HepG2 (cell line): Measurements from ENCODE around the gene CUL2. TPM values are rescaled to one million over a fixed set of nuclear protein-coding genes. Genes with fewer than 3 reads are reported as not detected.

Experiments used
- BCL6 ChIP-seq: IDR thresholded peaks from 2 replicates; pipeline ENCODE4 v1.6.1; 2016; ENCODE audit warnings: missing genetic modification reagents, missing compliant biosample characterization
- ETV5 ChIP-seq: IDR thresholded peaks from 2 replicates; pipeline ENCODE4 v1.6.1; 2018; ENCODE audit warnings: missing biosample characterization, missing genetic modification reagents, inconsistent platforms, borderline replicate concordance
- FIP1L1 ChIP-seq: fragments of 200-400 bp; formaldehyde crosslinking; IDR thresholded peaks from 2 replicates; pipeline ENCODE4 v1.6.1; 2018; ENCODE audit warnings: low read depth, mild to moderate bottlenecking, low read length, moderate library complexity, borderline replicate concordance; ENCODE audit not compliant: insufficient read depth
- FOXA1 ChIP-seq, 2 experiments: fragments of 450-650 bp in 1 of 2; sonication (generic) in 1 of 2; formaldehyde crosslinking in 1 of 2; IDR thresholded peaks; 2 replicates each; pipeline versions ENCODE4 v1.4.0 to v1.6.1; 2016 to 2020; ENCODE audit warnings: missing genetic modification reagents in 1 of 2
- GPN1 ChIP-seq: sonication (generic); formaldehyde crosslinking; IDR thresholded peaks from 2 replicates; pipeline ENCODE4 v1.5.1; 2020; ENCODE audit warnings: missing genetic modification reagents, borderline replicate concordance
- HHEX ChIP-seq: IDR thresholded peaks from 2 replicates; pipeline ENCODE4 v1.6.1; 2016; ENCODE audit warnings: control low read depth
- HMG20A ChIP-seq: IDR thresholded peaks from 2 replicates; pipeline ENCODE4 v1.6.1; 2016; ENCODE audit warnings: borderline replicate concordance
- KDM5A ChIP-seq: fragments of 200-600 bp; sonication (generic); IDR thresholded peaks from 2 replicates; pipeline ENCODE4 v1.7.0; 2018; ENCODE audit warnings: antibody characterized with exemption, mild to moderate bottlenecking, low read length, borderline replicate concordance
- KDM5B ChIP-seq: sonication (generic); formaldehyde crosslinking; IDR thresholded peaks from 2 replicates; pipeline ENCODE4 v1.4.0; 2020; ENCODE audit warnings: missing genetic modification reagents, mild to moderate bottlenecking, borderline replicate concordance
- NFYB ChIP-seq: sonication (generic); formaldehyde crosslinking; IDR thresholded peaks from 2 replicates; pipeline ENCODE4 v1.4.0; 2020; ENCODE audit warnings: missing genetic modification reagents
- NRL ChIP-seq: sonication (generic); formaldehyde crosslinking; IDR thresholded peaks from 2 replicates; pipeline ENCODE4 v1.5.0; 2020; ENCODE audit warnings: missing genetic modification reagents, mild to moderate bottlenecking, moderate library complexity, borderline replicate concordance
- RAD51 ChIP-seq: fragments of 450-650 bp; IDR thresholded peaks from 2 replicates; pipeline ENCODE4 v1.6.1; 2016; ENCODE audit warnings: borderline replicate concordance
- TBL1XR1 ChIP-seq: fragments of 150-350 bp; IDR thresholded peaks from 2 replicates; pipeline ENCODE4 v1.6.1; 2014; ENCODE audit warnings: borderline replicate concordance, low read length; ENCODE audit not compliant: partially characterized antibody
- YEATS2 ChIP-seq: sonication (generic); formaldehyde crosslinking; IDR thresholded peaks from 2 replicates; pipeline ENCODE4 v1.4.0; 2020; ENCODE audit warnings: missing genetic modification reagents, borderline replicate concordance
- ZBTB42 ChIP-seq: sonication (generic); formaldehyde crosslinking; IDR thresholded peaks from 2 replicates; pipeline ENCODE4 v1.5.0; 2020; ENCODE audit warnings: mild to moderate bottlenecking, missing genetic modification reagents
- ZFP36L2 ChIP-seq: sonication (generic); formaldehyde crosslinking; IDR thresholded peaks from 2 replicates; pipeline ENCODE4 v1.4.0; 2020; ENCODE audit warnings: missing genetic modification reagents
- ZFP41 ChIP-seq: sonication (generic); formaldehyde crosslinking; IDR thresholded peaks from 2 replicates; pipeline ENCODE4 v1.4.0; 2020; ENCODE audit warnings: mild to moderate bottlenecking, missing genetic modification reagents, borderline replicate concordance
- ZNF20 ChIP-seq: sonication (generic); formaldehyde crosslinking; IDR thresholded peaks from 2 replicates; pipeline ENCODE4 v1.4.0; 2020; ENCODE audit warnings: mild to moderate bottlenecking, moderate library complexity, missing genetic modification reagents
- ZNF260 ChIP-seq: sonication (generic); formaldehyde crosslinking; IDR thresholded peaks from 2 replicates; pipeline ENCODE4 v1.4.0; 2020; ENCODE audit warnings: missing genetic modification reagents, low read depth, mild to moderate bottlenecking, borderline replicate concordance
- ZNF564 ChIP-seq: sonication (generic); formaldehyde crosslinking; IDR thresholded peaks from 2 replicates; pipeline ENCODE4 v1.8.1; 2023; ENCODE audit warnings: mild to moderate bottlenecking, missing genetic modification reagents
- ZNF619 ChIP-seq: sonication (generic); formaldehyde crosslinking; IDR thresholded peaks from 2 replicates; pipeline ENCODE4 v1.4.0; 2020; ENCODE audit warnings: mild to moderate bottlenecking, missing genetic modification reagents
- ZNF672 ChIP-seq: sonication (generic); formaldehyde crosslinking; IDR thresholded peaks from 2 replicates; pipeline ENCODE4 v1.8.1; 2022; ENCODE audit warnings: missing genetic modification reagents
- ZNF775 ChIP-seq: sonication (generic); formaldehyde crosslinking; IDR thresholded peaks from 2 replicates; pipeline ENCODE4 v1.4.0; 2020; ENCODE audit warnings: missing genetic modification reagents, mild to moderate bottlenecking, moderate library complexity, borderline replicate concordance
- ZSCAN9 ChIP-seq: IDR thresholded peaks from 2 replicates; pipeline ENCODE4 v1.6.1; 2016; ENCODE audit warnings: borderline replicate concordance
- polyA plus RNA-seq, 8 experiments: library from polyadenylated mRNA; depleted of rRNA in 3 of 8; stranded (reverse) in 7 of 8; unstranded in 1 of 8; fragments of >200 nt; fragmentation: Illumina TruSeq in 4 of 8; extraction: Trizol in 4 of 8; gene quantifications; 2 replicates each; pipeline versions ENCODE4 v1.2.1 to v1.2.3, GENCODE V29; 2011 to 2016; ENCODE audit warnings: low read depth in 4 of 8, missing spikeins in 1 of 8, mixed read lengths in 1 of 8; ENCODE audit not compliant: insufficient read depth in 1 of 8
- total RNA-seq, 5 experiments: library from RNA; depleted of rRNA; stranded (reverse); fragments of >200 nt; fragmentation: Illumina TruSeq; extraction: Trizol; gene quantifications; 2 replicates each; pipeline ENCODE4 v1.2.3, GENCODE V29; 2016; ENCODE audit warnings: low read depth in 1 of 5
- TF ChIP-seq, protein P1 (sequence below): fragments of 450-650 bp; IDR thresholded peaks from 2 replicates; pipeline ENCODE4 v1.6.1; 2017
- TF ChIP-seq, protein P2 (sequence below): sonication (generic); formaldehyde crosslinking; IDR thresholded peaks from 2 replicates; pipeline ENCODE4 v1.8.1; 2023; ENCODE audit warnings: mild to moderate bottlenecking, missing genetic modification reagents
- TF ChIP-seq, protein P3 (sequence below): sonication (generic); IDR thresholded peaks from 2 replicates; pipeline ENCODE4 v1.6.1; 2016; ENCODE audit warnings: low read depth, borderline replicate concordance

CUL2 gene
- total and polyA plus RNA-seq, 2 of the 13 experiments (the other 11 are each of a cell fraction or from before 2014, with no cell fraction given): 9.6 to 33.1 TPM

DNA sequence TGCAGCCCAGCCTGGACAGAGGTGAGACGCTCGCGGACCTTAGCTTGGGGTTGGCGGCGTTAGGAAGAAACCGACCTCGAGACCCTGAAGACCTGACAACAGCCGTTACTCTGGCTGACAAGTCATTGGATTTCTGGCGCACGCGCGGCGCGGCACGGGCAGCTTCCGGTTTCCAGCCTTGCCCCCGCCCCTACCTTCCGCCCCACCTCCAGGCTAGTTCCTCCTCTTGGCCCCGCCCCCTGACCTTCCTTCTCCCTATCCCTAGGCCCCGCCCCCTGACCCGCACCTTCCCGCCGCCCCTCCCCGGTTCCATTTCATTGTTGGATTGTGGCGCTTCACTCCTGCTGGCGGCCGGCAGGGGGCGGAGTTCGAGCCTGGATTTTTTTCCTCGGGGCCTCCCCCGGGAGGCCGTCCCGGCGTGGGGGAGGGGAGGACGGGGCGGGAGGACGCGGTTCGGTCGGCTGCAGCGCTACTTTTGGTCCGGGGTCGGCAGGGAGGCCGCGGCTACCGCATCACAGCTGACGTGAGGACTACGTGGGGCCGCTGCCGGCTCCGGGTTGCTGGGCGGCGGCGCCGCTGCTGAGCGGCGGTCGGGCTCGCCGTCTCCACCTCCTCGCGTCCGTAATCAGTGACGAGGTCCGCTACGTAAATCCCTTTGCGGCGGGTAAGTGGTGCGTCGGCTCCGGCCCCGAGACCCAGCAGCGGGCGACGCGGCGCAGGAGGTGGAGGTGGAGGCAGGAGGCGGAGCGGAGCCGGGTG is 36.6 kb upstream of the CUL2 start, which contains the start of gene CREM (continued):
- TF ChIP-seq ZNF672: no peak
- TF ChIP-seq HMG20A (CRISPR knock-in tag): peak; percentile 40; the same call in 1 of the 2 replicates
- TF ChIP-seq ZNF775: no peak
- TF ChIP-seq ZNF20: 0 out of 2 replicates have a peak, but pooled peaks have one; percentile 53
- TF ChIP-seq GPN1 (CRISPR knock-in tag): no peak
- TF ChIP-seq KDM5B: peak; percentile 74
- no peak for TF ChIP-seq FIP1L1
- TF ChIP-seq, protein P1, sequence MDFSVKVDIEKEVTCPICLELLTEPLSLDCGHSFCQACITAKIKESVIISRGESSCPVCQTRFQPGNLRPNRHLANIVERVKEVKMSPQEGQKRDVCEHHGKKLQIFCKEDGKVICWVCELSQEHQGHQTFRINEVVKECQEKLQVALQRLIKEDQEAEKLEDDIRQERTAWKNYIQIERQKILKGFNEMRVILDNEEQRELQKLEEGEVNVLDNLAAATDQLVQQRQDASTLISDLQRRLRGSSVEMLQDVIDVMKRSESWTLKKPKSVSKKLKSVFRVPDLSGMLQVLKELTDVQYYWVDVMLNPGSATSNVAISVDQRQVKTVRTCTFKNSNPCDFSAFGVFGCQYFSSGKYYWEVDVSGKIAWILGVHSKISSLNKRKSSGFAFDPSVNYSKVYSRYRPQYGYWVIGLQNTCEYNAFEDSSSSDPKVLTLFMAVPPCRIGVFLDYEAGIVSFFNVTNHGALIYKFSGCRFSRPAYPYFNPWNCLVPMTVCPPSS: no peak
- TF ChIP-seq ZNF619 (CRISPR knock-in tag): no peak
- peak; percentile 53; the same call in 1 of the 2 replicates for TF ChIP-seq BCL6 (CRISPR knock-in tag)
- TF ChIP-seq, protein P2, sequence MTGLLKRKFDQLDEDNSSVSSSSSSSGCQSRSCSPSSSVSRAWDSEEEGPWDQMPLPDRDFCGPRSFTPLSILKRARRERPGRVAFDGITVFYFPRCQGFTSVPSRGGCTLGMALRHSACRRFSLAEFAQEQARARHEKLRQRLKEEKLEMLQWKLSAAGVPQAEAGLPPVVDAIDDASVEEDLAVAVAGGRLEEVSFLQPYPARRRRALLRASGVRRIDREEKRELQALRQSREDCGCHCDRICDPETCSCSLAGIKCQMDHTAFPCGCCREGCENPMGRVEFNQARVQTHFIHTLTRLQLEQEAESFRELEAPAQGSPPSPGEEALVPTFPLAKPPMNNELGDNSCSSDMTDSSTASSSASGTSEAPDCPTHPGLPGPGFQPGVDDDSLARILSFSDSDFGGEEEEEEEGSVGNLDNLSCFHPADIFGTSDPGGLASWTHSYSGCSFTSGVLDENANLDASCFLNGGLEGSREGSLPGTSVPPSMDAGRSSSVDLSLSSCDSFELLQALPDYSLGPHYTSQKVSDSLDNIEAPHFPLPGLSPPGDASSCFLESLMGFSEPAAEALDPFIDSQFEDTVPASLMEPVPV: no peak
- TF ChIP-seq YEATS2: peak; percentile 75; the same call in 1 of the 2 replicates
- TF ChIP-seq ETV5 (CRISPR knock-in tag): peak; percentile 48; the same call in 1 of the 2 replicates
- peak; percentile 89 for TF ChIP-seq ZNF564 (CRISPR knock-in tag)
- no peak for TF ChIP-seq ZFP36L2 (CRISPR knock-in tag)
- no peak for TF ChIP-seq ZBTB42 (CRISPR knock-in tag)
- TF ChIP-seq ZFP41 (CRISPR knock-in tag): 0 out of 2 replicates have a peak, but pooled peaks have one; percentile 77
- no peak for TF ChIP-seq FOXA1 (IDR thresholded peaks at IDR 0.05)
- TF ChIP-seq FOXA1 (CRISPR knock-in tag; IDR thresholded peaks at IDR 0.05): no peak
- peak; percentile 54; the same call in 1 of the 2 replicates for TF ChIP-seq NRL (CRISPR knock-in tag)
- no peak for TF ChIP-seq ZNF260
- peak; percentile 21; the same call in 1 of the 2 replicates for TF ChIP-seq NFYB
- no peak for TF ChIP-seq HHEX (CRISPR knock-in tag)
- 0 out of 2 replicates have a peak, but pooled peaks have one; percentile 15 for TF ChIP-seq ZSCAN9 (CRISPR knock-in tag)
- no peak for TF ChIP-seq TBL1XR1
- TF ChIP-seq KDM5A: no peak
- no peak for TF ChIP-seq RAD51
- TF ChIP-seq, protein P3, sequence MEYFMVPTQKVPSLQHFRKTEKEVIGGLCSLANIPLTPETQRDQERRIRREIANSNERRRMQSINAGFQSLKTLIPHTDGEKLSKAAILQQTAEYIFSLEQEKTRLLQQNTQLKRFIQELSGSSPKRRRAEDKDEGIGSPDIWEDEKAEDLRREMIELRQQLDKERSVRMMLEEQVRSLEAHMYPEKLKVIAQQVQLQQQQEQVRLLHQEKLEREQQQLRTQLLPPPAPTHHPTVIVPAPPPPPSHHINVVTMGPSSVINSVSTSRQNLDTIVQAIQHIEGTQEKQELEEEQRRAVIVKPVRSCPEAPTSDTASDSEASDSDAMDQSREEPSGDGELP: peak; percentile 63; the same call in 1 of the 2 replicates
